Natural killer cell treated with Interleukin-12 subunit alpha and Interleukin-12 subunit beta and Interleukin-15 and Interleukin-18, amount 100 ng/mL, for 72 hours (primary cell): Measurements from ENCODE around the gene SUMO4. TPM values are rescaled to one million over a fixed set of nuclear protein-coding genes. Genes with fewer than 3 reads are reported as not detected.

Source experiments
- ATAC-seq, 2 donors: fragments of 150-1000 bp; cut with Tn5 transposase in 1 of 2; sonication (Bioruptor Pico), chemical (Tn5 transposase) in 1 of 2; 2 replicates each; pipeline ENCODE4 v1.10.0; 2021
- DNase-seq: peaks from one replicate; pipeline ENCODE4 v3.0.0; 2022; ENCODE audit warnings: low spot score
- H3K27ac Mint-ChIP-seq, 2 donors: 1 replicate in 1 of 2; 2 replicates in 1 of 2; pipeline ENCODE4 v1.8.0; 2022; ENCODE audit warnings: mixed read lengths in 2 of 2, mild to moderate bottlenecking in 1 of 2, moderate library complexity in 1 of 2
- H3K27me3 Mint-ChIP-seq, 2 donors: 1 replicate in 1 of 2; 2 replicates in 1 of 2; pipeline ENCODE4 v1.8.0; 2022; ENCODE audit warnings: mixed read lengths in 2 of 2
- H3K36me3 Mint-ChIP-seq: one replicate; pipeline ENCODE4 v1.8.0; 2022; ENCODE audit warnings: mixed read lengths
- H3K4me1 Mint-ChIP-seq, 2 donors: 1 replicate in 1 of 2; 2 replicates in 1 of 2; pipeline ENCODE4 v1.8.0; 2022; ENCODE audit warnings: low read depth in 2 of 2, mixed read lengths in 2 of 2, mild to moderate bottlenecking in 1 of 2
- H3K4me3 Mint-ChIP-seq: one replicate; pipeline ENCODE4 v1.8.0; 2022; ENCODE audit warnings: mixed read lengths
- H3K9me3 Mint-ChIP-seq: 2 replicates; pipeline ENCODE4 v1.8.0; 2022; ENCODE audit warnings: mixed read lengths
- total RNA-seq, 2 donors: library from RNA; stranded (reverse); gene quantifications; one replicate each; pipeline ENCODE4 v1.2.3, GENCODE V29; 2022

Gene SUMO4
- total RNA-seq, 2 donors from 2014 or later: 9.0 to 23.2 TPM

DNA sequence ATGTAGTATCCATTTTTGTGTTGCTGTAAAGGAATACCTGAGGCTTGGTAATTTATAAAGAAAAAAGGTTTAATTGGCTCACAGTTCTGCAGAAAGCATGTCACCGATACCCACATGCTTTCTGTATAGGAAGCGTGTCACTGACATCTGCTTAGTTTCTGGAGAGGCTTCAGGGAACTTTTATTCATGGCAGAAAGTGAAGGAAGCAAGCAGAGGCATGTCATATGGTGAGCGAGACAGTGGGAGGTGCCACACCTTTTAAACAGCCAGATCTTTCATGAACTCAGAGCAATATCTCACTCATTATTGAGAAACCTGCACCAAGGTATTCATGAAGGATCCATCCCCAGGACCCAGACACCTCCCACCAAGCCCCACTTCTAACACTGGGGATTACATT, 3.5 kb downstream of the SUMO4 start:
- Mint-ChIP-seq H3K9me3 (no peaks in the 10 kb centered on the region), H3K36me3 (peaks cover 57% of the 10 kb centered on the region), H3K4me1 (peaks cover 21 to 25% of the 10 kb centered on the region in 2 donors), H3K4me3 (no peak overlapping the region), H3K27ac (peak overlapping the region in 1 of 2 donors; percentile 74), H3K27me3 (no peaks in the 10 kb centered on the region)
- DNase-seq: no peak
- no peak for ATAC-seq

DNA sequence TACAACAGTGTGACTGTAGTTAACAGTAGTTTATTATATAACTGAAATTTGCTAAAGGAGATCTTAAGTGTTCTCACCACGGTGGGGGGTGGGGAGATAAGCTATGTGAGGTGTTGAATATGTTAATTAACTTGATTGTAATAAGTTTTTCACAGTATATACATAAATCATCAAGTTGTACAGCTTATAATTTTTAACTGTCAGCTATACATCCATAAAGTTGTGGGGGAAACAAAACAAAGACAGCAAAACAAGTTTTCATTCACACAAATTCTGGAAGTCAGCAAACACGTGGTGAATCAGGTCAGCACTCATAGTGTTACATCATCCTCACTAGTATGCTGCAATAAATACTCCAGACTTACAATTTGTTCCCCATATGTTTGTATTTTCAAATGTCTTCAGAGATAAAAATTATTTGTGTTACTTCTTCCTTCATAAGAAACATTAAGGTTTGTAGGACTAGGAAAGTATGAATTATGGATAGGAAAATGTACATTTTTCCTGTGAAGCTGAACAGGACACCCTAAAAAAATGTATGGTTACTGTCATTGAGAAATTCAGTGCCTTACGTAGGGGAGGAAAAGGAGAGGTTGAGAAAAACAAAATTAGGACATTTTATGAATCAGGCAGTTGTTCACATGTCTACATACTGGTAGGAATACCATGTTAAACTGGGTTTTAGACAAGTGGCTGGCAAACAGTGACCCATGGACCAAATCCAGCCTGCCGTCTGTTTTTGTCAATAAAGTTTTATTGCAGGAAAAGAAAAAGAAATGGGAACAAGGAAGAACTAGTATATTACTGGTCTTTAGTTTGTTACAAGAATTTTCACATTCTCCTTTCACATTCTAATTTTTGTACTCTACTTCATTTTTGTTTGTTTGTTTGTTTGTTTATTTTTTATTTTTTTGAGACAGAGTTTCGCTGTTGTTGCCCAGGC, 6.0 kb downstream of the SUMO4 start:
- peak; percentile 61 to 65 for ATAC-seq
- no peaks in the 10 kb centered on the region for H3K9me3 Mint-ChIP-seq
- DNase-seq: no peak
- H3K27me3 Mint-ChIP-seq: no peaks in the 10 kb centered on the region
- H3K4me3 Mint-ChIP-seq: peak overlapping the region; percentile 20
- H3K4me1 Mint-ChIP-seq: peaks cover 21 to 25% of the 10 kb centered on the region in 2 donors
- peaks cover 44% of the 10 kb centered on the region for H3K36me3 Mint-ChIP-seq
- H3K27ac Mint-ChIP-seq: peak overlapping the region; percentile 65 to 74

GRCh38 chr6:149409617-149410016, 9.6 kb downstream of the SUMO4 start:
- H3K9me3 Mint-ChIP-seq: no peaks in the 10 kb centered on the region
- ATAC-seq: no peak
- peaks cover 22% of the 10 kb centered on the region for H3K36me3 Mint-ChIP-seq

DNA sequence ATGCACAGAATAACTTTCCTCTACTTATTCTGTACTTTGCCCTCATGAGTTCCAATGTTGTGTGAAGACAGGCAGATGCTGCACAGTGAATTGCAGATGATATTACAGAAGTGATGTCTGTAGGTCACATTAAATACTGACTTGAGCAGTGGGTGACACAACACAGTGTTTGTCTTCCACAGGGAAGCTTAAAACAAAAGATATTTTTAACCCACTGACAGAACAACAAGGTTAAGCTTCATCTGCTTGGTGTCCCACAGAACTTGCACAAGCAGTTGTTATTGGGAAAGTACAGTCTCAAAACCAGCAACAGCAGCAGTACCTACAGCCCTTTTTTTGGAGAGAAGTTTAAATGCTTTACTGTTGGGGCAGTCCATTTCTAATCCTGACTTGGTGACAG, 10.5 kb downstream of the SUMO4 start:
- peaks cover 2% of the 10 kb centered on the region for H3K9me3 Mint-ChIP-seq
- H3K27me3 Mint-ChIP-seq: no peaks in the 10 kb centered on the region
- no peak for ATAC-seq
- peaks cover 7 to 12% of the 10 kb centered on the region in 2 donors for H3K4me1 Mint-ChIP-seq
- H3K36me3 Mint-ChIP-seq: peaks cover 18% of the 10 kb centered on the region
- no peak overlapping the region for H3K27ac Mint-ChIP-seq
- DNase-seq: no peak
- no peak overlapping the region for H3K4me3 Mint-ChIP-seq

More at GRCh38 chr6:149409617-149410016, 9.6 kb downstream of the SUMO4 start:
- DNase-seq: no peak
- Mint-ChIP-seq H3K4me1 (peaks cover 16 to 17% of the 10 kb centered on the region in 2 donors), H3K27me3 (no peaks in the 10 kb centered on the region), H3K27ac (no peak overlapping the region), H3K4me3 (no peak overlapping the region)

DNA sequence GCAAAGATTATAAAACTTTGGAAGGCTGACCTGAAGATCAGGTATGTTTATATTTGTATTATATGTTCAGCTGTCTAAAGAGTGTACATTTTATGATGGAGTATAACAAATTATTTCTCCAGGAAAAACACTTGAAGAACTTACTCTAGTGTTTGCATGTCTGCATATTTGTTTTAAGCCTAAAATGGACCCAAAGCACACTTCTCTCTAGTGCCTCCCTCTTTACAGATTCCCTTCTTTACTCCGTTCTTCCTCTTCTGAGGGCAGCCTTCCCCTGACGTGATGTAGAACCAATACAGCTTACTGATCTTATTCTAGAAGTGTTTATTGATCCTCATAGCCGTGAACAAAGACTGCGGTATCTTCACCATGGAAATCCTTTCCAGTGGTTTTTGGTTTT, 13.9 kb downstream of the SUMO4 start:
- no peaks in the 10 kb centered on the region for H3K27me3 Mint-ChIP-seq
- ATAC-seq (no peak), DNase-seq (no peak)
- H3K4me3 Mint-ChIP-seq: no peak overlapping the region
- H3K36me3 Mint-ChIP-seq: peaks cover 11% of the 10 kb centered on the region
- H3K4me1 Mint-ChIP-seq: peaks cover 0 to 7% of the 10 kb centered on the region in 2 donors
- H3K9me3 Mint-ChIP-seq: peaks cover 2% of the 10 kb centered on the region
- no peak overlapping the region for H3K27ac Mint-ChIP-seq

DNA sequence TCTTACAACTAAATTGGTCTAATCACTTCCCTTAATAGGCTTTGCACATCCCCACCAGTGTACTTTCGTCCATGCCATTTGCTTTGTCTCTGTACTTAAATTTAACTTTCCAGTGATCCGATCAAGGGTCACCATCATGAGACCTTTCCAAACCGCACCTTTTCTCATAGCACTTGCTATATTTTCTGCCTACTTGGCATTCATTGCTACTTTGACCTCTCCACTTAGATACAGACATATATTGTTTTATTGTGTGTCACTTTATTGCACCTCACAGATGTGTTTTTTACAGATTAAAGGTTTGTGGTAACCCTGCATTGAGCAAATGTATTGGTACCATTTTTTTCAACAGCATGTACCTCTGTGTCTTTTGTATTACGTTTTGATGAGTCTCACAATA, 14.8 kb downstream of the SUMO4 start:
- Mint-ChIP-seq H3K9me3 (peaks cover 2% of the 10 kb centered on the region), H3K27me3 (no peaks in the 10 kb centered on the region), H3K4me3 (no peak overlapping the region), H3K4me1 (peaks cover 0 to 7% of the 10 kb centered on the region in 2 donors), H3K27ac (no peak overlapping the region), H3K36me3 (peaks cover 11% of the 10 kb centered on the region)
- DNase-seq (no peak), ATAC-seq (no peak)

GRCh38 chr6:149419696-149420404, 19.8 kb downstream of the SUMO4 start:
- Mint-ChIP-seq H3K4me1 (peaks cover 4 to 6% of the 10 kb centered on the region in 2 donors), H3K27me3 (peaks cover 0 to 10% of the 10 kb centered on the region in 2 donors), H3K9me3 (peaks cover 2% of the 10 kb centered on the region), H3K4me3 (no peak overlapping the region), H3K36me3 (peaks cover 4% of the 10 kb centered on the region), H3K27ac (peak overlapping the region in 1 of 2 donors; percentile 5)
- ATAC-seq (no peak), DNase-seq (no peak)

- H3K27ac Mint-ChIP-seq: no peak overlapping the region
- H3K4me1 Mint-ChIP-seq: peaks cover 0 to 6% of the 10 kb centered on the region in 2 donors
- no peak for DNase-seq
- peaks cover 0 to 10% of the 10 kb centered on the region in 2 donors for H3K27me3 Mint-ChIP-seq
- no peaks in the 10 kb centered on the region for H3K36me3 Mint-ChIP-seq
- H3K9me3 Mint-ChIP-seq: no peaks in the 10 kb centered on the region
- ATAC-seq: no peak
- no peak overlapping the region for H3K4me3 Mint-ChIP-seq
These were observed 21.1 kb downstream of the SUMO4 start for GRCh38 chr6:149421132-149421531.

DNA sequence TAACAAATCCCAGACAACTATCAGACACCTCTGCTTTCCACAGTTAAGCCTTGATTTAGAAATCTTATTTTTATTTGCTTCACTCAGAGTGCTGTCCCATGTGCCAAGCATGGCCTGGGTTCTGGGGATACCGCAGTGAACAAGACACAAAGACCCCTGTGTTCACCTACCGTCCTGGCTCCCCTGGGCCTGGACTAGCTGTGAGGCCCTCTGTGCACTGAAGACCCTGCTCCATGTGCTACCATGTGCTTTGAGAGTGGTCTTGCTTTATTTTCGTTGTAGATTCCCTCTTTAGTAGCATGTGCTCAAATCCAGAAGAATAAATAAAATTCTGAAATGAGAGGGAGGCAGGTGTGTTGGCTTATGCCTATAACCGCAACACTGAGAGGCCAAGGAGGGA, 22.5 kb downstream of the SUMO4 start:
- H3K4me3 Mint-ChIP-seq: no peak overlapping the region
- DNase-seq: no peak
- no peaks in the 10 kb centered on the region for H3K9me3 Mint-ChIP-seq
- H3K27ac Mint-ChIP-seq: no peak overlapping the region
- peaks cover 0 to 10% of the 10 kb centered on the region in 2 donors for H3K27me3 Mint-ChIP-seq
- no peaks in the 10 kb centered on the region for H3K36me3 Mint-ChIP-seq
- no peak for ATAC-seq
- peaks cover 0 to 6% of the 10 kb centered on the region in 2 donors for H3K4me1 Mint-ChIP-seq

DNA sequence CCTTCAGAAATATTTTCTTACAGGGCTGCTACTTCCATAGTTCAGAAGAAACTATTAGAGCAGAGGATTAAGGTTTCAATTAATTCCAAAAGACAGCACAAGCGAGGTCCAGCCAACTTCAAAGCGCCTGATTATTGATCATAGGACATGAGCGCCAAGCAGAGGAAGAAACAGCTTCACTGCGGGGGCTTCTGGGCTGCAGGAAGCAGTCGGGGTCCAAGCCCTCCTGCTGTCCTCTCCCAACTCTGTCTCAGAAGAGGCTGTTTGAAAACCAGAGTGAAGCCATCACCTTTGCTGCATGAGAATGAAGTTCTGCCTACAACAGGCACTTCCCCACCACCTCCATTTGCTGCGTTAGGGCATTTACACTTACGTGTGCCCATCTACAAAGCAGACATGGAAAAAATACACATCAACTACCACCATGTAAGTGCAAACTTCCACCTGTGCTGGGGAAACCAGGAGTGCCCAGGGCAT, 23.9 kb downstream of the SUMO4 start:
- peaks cover 2 to 6% of the 10 kb centered on the region in 2 donors for H3K4me1 Mint-ChIP-seq
- ATAC-seq: no peak
- H3K9me3 Mint-ChIP-seq: no peaks in the 10 kb centered on the region
- no peak overlapping the region for H3K4me3 Mint-ChIP-seq
- no peaks in the 10 kb centered on the region for H3K36me3 Mint-ChIP-seq
- DNase-seq: no peak
- H3K27me3 Mint-ChIP-seq: peaks cover 0 to 10% of the 10 kb centered on the region in 2 donors
- H3K27ac Mint-ChIP-seq: peak overlapping the region in 1 of 2 donors; percentile 69

DNA sequence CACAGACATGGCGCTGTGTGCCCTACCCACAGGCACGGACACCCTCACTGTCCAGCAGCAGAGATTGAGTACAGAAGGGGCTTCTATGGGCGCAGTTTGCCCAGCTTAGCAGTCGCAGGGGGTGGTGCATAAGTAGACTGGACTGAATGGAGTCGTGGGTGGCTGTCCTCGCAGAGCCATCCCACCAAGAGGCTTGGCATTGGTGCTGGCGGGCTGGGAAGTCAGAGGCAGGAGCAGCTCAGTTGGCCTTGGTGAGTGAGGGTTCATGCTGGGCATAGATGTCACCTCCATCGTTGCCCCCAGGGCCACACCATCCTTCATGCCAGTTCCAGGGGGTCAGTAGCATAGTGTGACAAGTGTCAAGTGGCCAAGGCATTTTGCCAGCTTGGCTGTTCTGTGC, 25.2 kb downstream of the SUMO4 start:
- no peak for ATAC-seq
- Mint-ChIP-seq H3K4me1 (peaks cover 3 to 12% of the 10 kb centered on the region in 2 donors), H3K4me3 (no peak overlapping the region)

GRCh38 chr6:149425754-149426153, 25.7 kb downstream of the SUMO4 start:
- ATAC-seq (no peak), DNase-seq (no peak)
- Mint-ChIP-seq H3K4me1 (peaks cover 0 to 12% of the 10 kb centered on the region in 2 donors), H3K27ac (no peak overlapping the region), H3K4me3 (no peak overlapping the region), H3K36me3 (no peaks in the 10 kb centered on the region), H3K9me3 (no peaks in the 10 kb centered on the region), H3K27me3 (peaks cover 0 to 4% of the 10 kb centered on the region in 2 donors)

More for the DNA sequence above, 25.2 kb downstream of the SUMO4 start:
- peaks cover 0 to 10% of the 10 kb centered on the region in 2 donors for H3K27me3 Mint-ChIP-seq
- DNase-seq: no peak
- no peaks in the 10 kb centered on the region for H3K9me3 Mint-ChIP-seq
- H3K36me3 Mint-ChIP-seq: no peaks in the 10 kb centered on the region
- H3K27ac Mint-ChIP-seq: no peak overlapping the region

GRCh38 chr6:149428606-149429005, 28.5 kb downstream of the SUMO4 start:
- H3K27me3 Mint-ChIP-seq: peaks cover 0 to 1% of the 10 kb centered on the region in 2 donors
- H3K4me1 Mint-ChIP-seq: peaks cover 4 to 14% of the 10 kb centered on the region in 2 donors
- H3K27ac Mint-ChIP-seq: no peak overlapping the region
- DNase-seq: no peak
- ATAC-seq: peak in 1 of 2 donors; percentile 29
- no peaks in the 10 kb centered on the region for H3K36me3 Mint-ChIP-seq
- H3K9me3 Mint-ChIP-seq: no peaks in the 10 kb centered on the region
- H3K4me3 Mint-ChIP-seq: no peak overlapping the region
